ENCODE measurements around the gene ARL14.

- TF ChIP-seq CTCF (IDR thresholded peaks at IDR 0.05) (no peak), EZH2 (IDR thresholded peaks at IDR 0.05) (no peak)
These were observed 28.3 kb upstream of the ARL14 start for GRCh38 chr3:160648701-160649100.
